LNCAP (cell line): Measurements from ENCODE around the gene NDST4.

ENCODE experiments used
- CTCF ChIP-seq: fragments of 450-650 bp; IDR thresholded peaks from 2 replicates; pipeline ENCODE4 v1.5.1; 2017; ENCODE audit warnings: mild to moderate bottlenecking

Gene NDST4

DNA sequence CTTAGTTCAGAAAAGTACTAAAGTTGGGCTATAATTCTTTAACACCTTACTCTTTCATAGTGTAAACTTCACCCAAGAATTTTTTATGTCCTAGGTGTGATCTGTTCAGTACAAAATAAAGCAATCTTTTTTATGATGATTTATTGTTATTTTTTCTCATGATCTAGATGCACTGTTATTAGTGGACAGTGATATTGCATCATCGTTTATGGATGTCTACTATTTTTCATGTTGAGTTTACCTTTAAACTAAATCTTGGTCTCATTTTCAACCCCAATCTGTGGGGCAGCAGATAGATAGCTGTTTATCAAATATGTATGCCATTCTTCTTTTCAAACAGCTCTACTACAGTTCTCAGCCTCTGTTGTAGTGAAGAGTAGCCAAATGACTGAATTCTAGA, 299.5 kb downstream of the NDST4 start:
- TF ChIP-seq CTCF: no peak

DNA sequence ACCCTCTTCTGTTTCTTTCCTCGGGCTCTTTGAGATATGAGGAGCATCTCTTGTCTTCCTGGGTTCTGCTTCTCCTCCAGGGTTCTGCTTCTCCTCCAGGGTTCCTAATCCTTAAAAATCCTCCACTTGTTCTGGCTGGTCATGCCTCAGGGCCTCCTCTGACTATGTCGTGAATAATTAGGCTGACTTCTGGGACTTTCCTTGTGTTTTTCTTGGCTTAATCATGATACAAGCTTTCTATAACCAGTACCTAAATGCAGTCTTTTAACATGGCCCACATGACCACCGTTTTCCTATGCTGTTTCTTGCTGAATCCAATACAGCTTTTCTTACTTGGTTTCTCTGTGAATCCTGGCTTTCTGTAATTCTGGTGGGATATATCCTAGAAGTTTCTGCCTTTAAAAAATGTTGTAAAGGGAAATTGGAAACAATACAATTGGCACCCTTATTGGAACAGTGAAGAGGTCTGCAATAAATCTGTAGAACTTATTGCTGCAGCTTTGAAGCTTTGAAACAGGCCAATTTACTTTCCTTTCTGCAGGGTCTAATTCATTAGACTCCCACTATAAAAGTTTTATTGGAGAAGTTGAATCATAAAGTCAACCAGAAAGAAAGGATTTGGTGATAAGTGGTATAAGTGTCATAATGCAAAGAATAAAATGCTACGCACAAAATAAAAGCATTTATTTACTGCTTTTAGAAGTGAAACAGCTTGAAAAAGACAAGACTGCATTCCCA, 301.7 kb downstream of the NDST4 start:
- TF ChIP-seq CTCF: no peak

- peak; percentile 83 for TF ChIP-seq CTCF
Measured at GRCh38 chr4:114807759-114808404, 305.5 kb downstream of the NDST4 start.

GRCh38 chr4:114807357-114807756, 306.1 kb downstream of the NDST4 start:
- TF ChIP-seq CTCF: no peak

DNA sequence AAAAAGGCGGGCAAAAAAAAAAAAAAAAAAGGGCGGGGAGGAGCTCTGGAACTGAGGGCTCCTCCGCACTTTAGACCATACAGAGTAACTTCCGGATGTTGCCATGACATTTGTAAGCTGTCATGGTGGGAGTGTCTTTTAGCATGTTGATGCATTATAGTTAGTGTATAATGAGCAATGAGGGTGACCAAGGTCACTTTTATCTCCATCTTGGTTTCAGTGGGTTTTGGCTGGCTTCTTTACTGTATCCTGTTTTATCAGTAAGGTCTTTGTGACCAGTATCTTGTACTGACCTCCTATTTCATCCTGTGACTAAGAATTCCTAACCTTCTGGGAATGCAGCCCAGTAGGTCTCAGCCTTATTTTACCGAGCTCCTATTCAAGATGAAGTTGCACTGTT, 321.4 kb downstream of the NDST4 start:
- TF ChIP-seq CTCF: no peak

DNA sequence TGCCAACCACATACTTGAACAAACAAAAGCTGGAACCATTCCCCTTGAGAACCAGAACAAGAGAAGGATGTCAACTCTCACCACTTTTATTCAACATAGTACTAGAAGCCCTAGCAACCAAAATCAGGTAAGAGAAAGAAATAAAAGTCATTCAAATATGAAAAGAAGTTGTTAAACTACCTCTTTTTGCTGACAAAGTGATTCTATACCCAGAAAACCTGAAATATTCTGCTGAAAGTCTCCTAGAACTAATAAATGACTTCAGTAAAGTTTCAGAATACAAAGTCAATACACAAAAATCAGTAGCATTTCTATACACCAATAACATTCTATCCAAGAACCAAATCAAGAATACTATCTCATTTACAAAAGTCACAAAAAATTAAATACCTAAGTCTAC, 327.9 kb downstream of the NDST4 start:
- TF ChIP-seq CTCF: no peak

- TF ChIP-seq CTCF: no peak
Measured at GRCh38 chr4:114783215-114783595, 330.2 kb downstream of the NDST4 start.
